GM23338 (cell line): ENCODE results near the gene DRGX. TPM values are rescaled to one million over a fixed set of nuclear protein-coding genes. Genes with fewer than 3 reads are reported as not detected.

Experiments used
- ATAC-seq: fragments of 200-7000 bp; cut with Tn5 transposase; 3 replicates; pipeline ENCODE4 v1.9.1; 2020
- DNase-seq: peaks from one replicate; pipeline ENCODE4 v3.0.0-alpha.2; 2015; ENCODE audit warnings: low spot score
- H2AFZ ChIP-seq: fragments of 200-600 bp; sonication (generic); 2 replicates; pipeline ENCODE4 v1.8.0; 2016; ENCODE audit warnings: antibody characterized with exemption, mild to moderate bottlenecking, moderate library complexity
- H3F3A ChIP-seq: fragments of 200-600 bp; sonication (generic); replicated peaks from 2 replicates; pipeline ENCODE4 v1.8.0; 2017; ENCODE audit warnings: antibody characterized with exemption, mixed run types, low read depth
- H3K27ac ChIP-seq: fragments of 200-600 bp; sonication (generic); 2 replicates; pipeline ENCODE4 v1.6.1; 2016; ENCODE audit warnings: low read depth
- H3K27me3 ChIP-seq: fragments of 200-600 bp; sonication (generic); 2 replicates; pipeline ENCODE4 v1.8.0; 2016; ENCODE audit warnings: mild to moderate bottlenecking, mixed run types, moderate library complexity; ENCODE audit not compliant: insufficient read depth
- H3K36me3 ChIP-seq: fragments of 200-600 bp; sonication (generic); 2 replicates; pipeline ENCODE4 v1.8.0; 2016; ENCODE audit warnings: mild to moderate bottlenecking; ENCODE audit not compliant: insufficient read depth
- H3K4me1 ChIP-seq: fragments of 200-600 bp; sonication (generic); 2 replicates; pipeline ENCODE4 v1.8.0; 2016; ENCODE audit warnings: mild to moderate bottlenecking, moderate library complexity; ENCODE audit not compliant: insufficient read depth
- H3K4me2 ChIP-seq: fragments of 200-600 bp; sonication (generic); 2 replicates; pipeline ENCODE4 v1.7.1; 2017; ENCODE audit warnings: mixed run types
- H3K4me3 ChIP-seq: fragments of 200-600 bp; sonication (generic); 2 replicates; pipeline ENCODE4 v1.6.1; 2016; ENCODE audit warnings: mixed run types
- H3K79me2 ChIP-seq: fragments of 200-600 bp; sonication (generic); replicated peaks from 2 replicates; pipeline ENCODE4 v1.8.0; 2017; ENCODE audit warnings: mild to moderate bottlenecking; ENCODE audit not compliant: insufficient read depth
- H3K9me2 ChIP-seq: fragments of 200-600 bp; sonication (generic); 2 replicates; pipeline ENCODE4 v1.8.0; 2017; ENCODE audit not compliant: insufficient read depth
- H4K20me1 ChIP-seq: fragments of 200-600 bp; sonication (generic); replicated peaks from 2 replicates; pipeline ENCODE4 v1.8.0; 2017; ENCODE audit warnings: mild to moderate bottlenecking; ENCODE audit not compliant: insufficient read depth
- H3K27ac Mint-ChIP-seq: 2 replicates; pipeline ENCODE4 v1.8.0; 2020; ENCODE audit warnings: inconsistent platforms, mild to moderate bottlenecking, moderate library complexity, mixed read lengths
- H3K27me3 Mint-ChIP-seq: 3 replicates; pipeline ENCODE4 v1.8.0; 2022; ENCODE audit warnings: low read depth, mild to moderate bottlenecking, moderate library complexity, mixed read lengths, inconsistent platforms; ENCODE audit not compliant: insufficient read depth, poor library complexity
- H3K36me3 Mint-ChIP-seq: 3 replicates; pipeline ENCODE4 v1.8.0; 2021; ENCODE audit warnings: low read depth, mild to moderate bottlenecking, inconsistent platforms, moderate library complexity, mixed read lengths
- H3K4me1 Mint-ChIP-seq: 3 replicates; pipeline ENCODE4 v1.8.0; 2020; ENCODE audit warnings: mild to moderate bottlenecking, inconsistent platforms, mixed read lengths
- H3K4me3 Mint-ChIP-seq: 3 replicates; pipeline ENCODE4 v1.8.0; 2021; ENCODE audit warnings: moderate library complexity, mild to moderate bottlenecking, inconsistent platforms, mixed read lengths
- H3K9me3 Mint-ChIP-seq: 3 replicates; pipeline ENCODE4 v1.8.0; 2020; ENCODE audit warnings: moderate library complexity, mild to moderate bottlenecking, inconsistent platforms, mixed read lengths
- CREB1 ChIP-seq: fragments of 250-450 bp; sonication (Bioruptor Pico); IDR thresholded peaks from 2 replicates; pipeline ENCODE4 v1.5.0; 2020; ENCODE audit warnings: low read depth, mild to moderate bottlenecking, moderate library complexity
- EZH2phosphoT487 ChIP-seq: fragments of 200-600 bp; sonication (generic); IDR thresholded peaks from one replicate; pipeline ENCODE4 v1.8.1; 2018; ENCODE audit warnings: antibody characterized with exemption; ENCODE audit not compliant: unreplicated experiment
- JUNB ChIP-seq: IDR thresholded peaks from one replicate; pipeline ENCODE4 v1.6.1; 2016; ENCODE audit warnings: antibody characterized with exemption; ENCODE audit not compliant: unreplicated experiment
- NANOG ChIP-seq: IDR thresholded peaks from 2 replicates; pipeline ENCODE4 v1.6.1; 2016; ENCODE audit warnings: antibody characterized with exemption, borderline replicate concordance
- ZNF331 ChIP-seq: fragments of 250-450 bp; sonication (Bioruptor Pico); IDR thresholded peaks from 2 replicates; pipeline ENCODE4 v1.5.0; 2020; ENCODE audit warnings: low read depth, mild to moderate bottlenecking, moderate library complexity
- polyA plus RNA-seq: library from polyadenylated mRNA; unstranded; fragments of >200 nt; fragmentation: Nextera tagmentation; extraction: Ambion mirVana; gene quantifications from 2 replicates; pipeline ENCODE4 v1.2.1, GENCODE V29; 2016
- total RNA-seq: library from RNA; depleted of rRNA; stranded (reverse); fragments of >200 nt; shearing (Covaris generic); gene quantifications from 2 replicates; pipeline ENCODE4 v1.2.3, GENCODE V29; 2014
- TF ChIP-seq, protein P1 (sequence below): IDR thresholded peaks from 2 replicates; pipeline ENCODE4 v1.6.1; 2016; ENCODE audit warnings: antibody characterized with exemption
- TF ChIP-seq, protein P2 (sequence below): fragments of 250-450 bp; sonication (Bioruptor Pico); IDR thresholded peaks from 2 replicates; pipeline ENCODE4 v1.5.0; 2020; ENCODE audit warnings: mild to moderate bottlenecking, moderate library complexity
- TF ChIP-seq, protein P3 (sequence below), 2 experiments: fragments of 200-600 bp in 1 of 2; sonication (generic) in 1 of 2; conservative IDR thresholded peaks; 2 replicates each; pipeline versions ENCODE4 v1.5.1 to v1.6.1; 2016 to 2017; ENCODE audit warnings: antibody characterized with exemption in 2 of 2, low read depth in 2 of 2, mild to moderate bottlenecking in 2 of 2, moderate library complexity in 1 of 2
- TF ChIP-seq, protein P4 (sequence below): IDR thresholded peaks from one replicate; pipeline ENCODE4 v1.6.1; 2018; ENCODE audit warnings: antibody characterized with exemption; ENCODE audit not compliant: unreplicated experiment

Gene DRGX
- total and polyA plus RNA-seq, 2 experiments from 2014 or later, result not detected

DNA sequence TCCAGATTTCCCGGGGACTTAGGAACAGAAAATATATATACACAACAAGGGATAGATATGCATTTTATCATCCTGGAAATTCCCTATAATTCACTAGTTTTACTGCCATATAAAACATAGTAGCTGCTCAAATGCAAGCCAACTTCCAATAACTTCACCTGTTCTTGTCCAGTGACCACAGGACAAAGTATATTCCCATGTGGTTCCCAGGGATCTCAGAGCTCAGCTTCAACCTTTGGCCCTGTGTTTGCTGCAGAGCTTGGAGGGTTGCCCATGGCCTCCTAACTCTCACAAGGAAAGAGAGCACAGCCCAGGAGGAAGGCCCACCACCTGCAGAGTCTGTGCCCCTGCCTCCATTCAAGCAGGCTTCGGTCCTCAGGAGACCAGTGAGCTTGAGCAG is 4.5 kb upstream of the DRGX start (continued):
- TF ChIP-seq, protein P1, sequence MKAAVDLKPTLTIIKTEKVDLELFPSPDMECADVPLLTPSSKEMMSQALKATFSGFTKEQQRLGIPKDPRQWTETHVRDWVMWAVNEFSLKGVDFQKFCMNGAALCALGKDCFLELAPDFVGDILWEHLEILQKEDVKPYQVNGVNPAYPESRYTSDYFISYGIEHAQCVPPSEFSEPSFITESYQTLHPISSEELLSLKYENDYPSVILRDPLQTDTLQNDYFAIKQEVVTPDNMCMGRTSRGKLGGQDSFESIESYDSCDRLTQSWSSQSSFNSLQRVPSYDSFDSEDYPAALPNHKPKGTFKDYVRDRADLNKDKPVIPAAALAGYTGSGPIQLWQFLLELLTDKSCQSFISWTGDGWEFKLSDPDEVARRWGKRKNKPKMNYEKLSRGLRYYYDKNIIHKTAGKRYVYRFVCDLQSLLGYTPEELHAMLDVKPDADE, result no peak

DNA sequence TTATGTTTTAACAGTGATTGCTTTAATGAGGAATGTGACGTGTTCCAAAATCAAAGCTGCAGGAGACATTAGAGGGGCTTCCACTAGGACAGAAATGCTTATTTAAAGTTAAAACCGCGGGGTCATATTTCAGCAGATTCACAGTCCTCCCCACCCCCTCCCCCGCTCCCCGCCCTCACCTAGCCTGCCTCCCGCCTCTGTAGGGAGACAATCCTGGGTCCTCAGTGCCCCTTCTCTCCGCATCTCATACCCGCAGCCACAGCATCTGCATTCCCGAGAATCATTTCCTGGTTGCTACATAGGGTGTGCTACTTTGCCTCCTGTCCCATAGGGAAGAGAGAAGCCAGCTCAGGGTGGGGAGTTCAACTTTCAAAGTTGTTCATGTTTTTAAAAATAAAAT is 3.1 kb upstream of the DRGX start:
- Mint-ChIP-seq H3K27ac (no peak overlapping the region), H3K27me3 (peaks cover 76% of the 10 kb centered on the region), H3K9me3 (no peaks in the 10 kb centered on the region), H3K4me1 (peaks cover 36% of the 10 kb centered on the region), H3K36me3 (no peaks in the 10 kb centered on the region), H3K4me3 (peak overlapping the region; percentile 75)
- H3K4me1 ChIP-seq, result peaks cover 31% of the 10 kb centered on the region
- ATAC-seq, result peak; percentile 6
- H4K20me1 ChIP-seq, result peaks cover 16% of the 10 kb centered on the region
- H3K36me3 ChIP-seq, result no peaks in the 10 kb centered on the region
- no peaks in the 10 kb centered on the region for H3K9me2 ChIP-seq
- no peak overlapping the region for H2AFZ ChIP-seq
- H3K27ac ChIP-seq, result no peak overlapping the region
- 0 out of 2 replicates have a peak, but pooled peaks cover 9% of the 10 kb centered on the region for H3F3A ChIP-seq
- H3K4me2 ChIP-seq, result peak overlapping the region; percentile 96
- H3K27me3 ChIP-seq, result peaks cover 96% of the 10 kb centered on the region
- H3K79me2 ChIP-seq, result no peaks in the 10 kb centered on the region
- H3K4me3 ChIP-seq, result peak overlapping the region; percentile 73
- TF ChIP-seq, protein P2, sequence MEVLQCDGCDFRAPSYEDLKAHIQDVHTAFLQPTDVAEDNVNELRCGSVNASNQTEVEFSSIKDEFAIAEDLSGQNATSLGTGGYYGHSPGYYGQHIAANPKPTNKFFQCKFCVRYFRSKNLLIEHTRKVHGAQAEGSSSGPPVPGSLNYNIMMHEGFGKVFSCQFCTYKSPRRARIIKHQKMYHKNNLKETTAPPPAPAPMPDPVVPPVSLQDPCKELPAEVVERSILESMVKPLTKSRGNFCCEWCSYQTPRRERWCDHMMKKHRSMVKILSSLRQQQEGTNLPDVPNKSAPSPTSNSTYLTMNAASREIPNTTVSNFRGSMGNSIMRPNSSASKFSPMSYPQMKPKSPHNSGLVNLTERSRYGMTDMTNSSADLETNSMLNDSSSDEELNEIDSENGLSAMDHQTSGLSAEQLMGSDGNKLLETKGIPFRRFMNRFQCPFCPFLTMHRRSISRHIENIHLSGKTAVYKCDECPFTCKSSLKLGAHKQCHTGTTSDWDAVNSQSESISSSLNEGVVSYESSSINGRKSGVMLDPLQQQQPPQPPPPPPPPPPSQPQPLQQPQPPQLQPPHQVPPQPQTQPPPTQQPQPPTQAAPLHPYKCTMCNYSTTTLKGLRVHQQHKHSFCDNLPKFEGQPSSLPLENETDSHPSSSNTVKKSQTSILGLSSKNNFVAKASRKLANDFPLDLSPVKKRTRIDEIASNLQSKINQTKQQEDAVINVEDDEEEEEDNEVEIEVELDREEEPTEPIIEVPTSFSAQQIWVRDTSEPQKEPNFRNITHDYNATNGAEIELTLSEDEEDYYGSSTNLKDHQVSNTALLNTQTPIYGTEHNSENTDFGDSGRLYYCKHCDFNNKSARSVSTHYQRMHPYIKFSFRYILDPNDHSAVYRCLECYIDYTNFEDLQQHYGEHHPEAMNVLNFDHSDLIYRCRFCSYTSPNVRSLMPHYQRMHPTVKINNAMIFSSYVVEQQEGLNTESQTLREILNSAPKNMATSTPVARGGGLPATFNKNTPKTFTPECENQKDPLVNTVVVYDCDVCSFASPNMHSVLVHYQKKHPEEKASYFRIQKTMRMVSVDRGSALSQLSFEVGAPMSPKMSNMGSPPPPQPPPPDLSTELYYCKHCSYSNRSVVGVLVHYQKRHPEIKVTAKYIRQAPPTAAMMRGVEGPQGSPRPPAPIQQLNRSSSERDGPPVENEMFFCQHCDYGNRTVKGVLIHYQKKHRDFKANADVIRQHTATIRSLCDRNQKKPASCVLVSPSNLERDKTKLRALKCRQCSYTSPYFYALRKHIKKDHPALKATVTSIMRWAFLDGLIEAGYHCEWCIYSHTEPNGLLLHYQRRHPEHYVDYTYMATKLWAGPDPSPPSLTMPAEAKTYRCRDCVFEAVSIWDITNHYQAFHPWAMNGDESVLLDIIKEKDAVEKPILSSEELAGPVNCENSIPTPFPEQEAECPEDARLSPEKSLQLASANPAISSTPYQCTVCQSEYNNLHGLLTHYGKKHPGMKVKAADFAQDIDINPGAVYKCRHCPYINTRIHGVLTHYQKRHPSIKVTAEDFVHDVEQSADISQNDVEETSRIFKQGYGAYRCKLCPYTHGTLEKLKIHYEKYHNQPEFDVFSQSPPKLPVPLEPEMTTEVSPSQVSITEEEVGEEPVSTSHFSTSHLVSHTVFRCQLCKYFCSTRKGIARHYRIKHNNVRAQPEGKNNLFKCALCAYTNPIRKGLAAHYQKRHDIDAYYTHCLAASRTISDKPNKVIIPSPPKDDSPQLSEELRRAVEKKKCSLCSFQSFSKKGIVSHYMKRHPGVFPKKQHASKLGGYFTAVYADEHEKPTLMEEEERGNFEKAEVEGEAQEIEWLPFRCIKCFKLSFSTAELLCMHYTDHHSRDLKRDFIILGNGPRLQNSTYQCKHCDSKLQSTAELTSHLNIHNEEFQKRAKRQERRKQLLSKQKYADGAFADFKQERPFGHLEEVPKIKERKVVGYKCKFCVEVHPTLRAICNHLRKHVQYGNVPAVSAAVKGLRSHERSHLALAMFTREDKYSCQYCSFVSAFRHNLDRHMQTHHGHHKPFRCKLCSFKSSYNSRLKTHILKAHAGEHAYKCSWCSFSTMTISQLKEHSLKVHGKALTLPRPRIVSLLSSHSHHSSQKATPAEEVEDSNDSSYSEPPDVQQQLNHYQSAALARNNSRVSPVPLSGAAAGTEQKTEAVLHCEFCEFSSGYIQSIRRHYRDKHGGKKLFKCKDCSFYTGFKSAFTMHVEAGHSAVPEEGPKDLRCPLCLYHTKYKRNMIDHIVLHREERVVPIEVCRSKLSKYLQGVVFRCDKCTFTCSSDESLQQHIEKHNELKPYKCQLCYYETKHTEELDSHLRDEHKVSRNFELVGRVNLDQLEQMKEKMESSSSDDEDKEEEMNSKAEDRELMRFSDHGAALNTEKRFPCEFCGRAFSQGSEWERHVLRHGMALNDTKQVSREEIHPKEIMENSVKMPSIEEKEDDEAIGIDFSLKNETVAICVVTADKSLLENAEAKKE, result no peak
- TF ChIP-seq EZH2phosphoT487 (no peak), NANOG (no peak), CREB1 (CRISPR knock-in tag) (no peak), JUNB (no peak), ZNF331 (CRISPR knock-in tag) (no peak)
- TF ChIP-seq, protein P3, sequence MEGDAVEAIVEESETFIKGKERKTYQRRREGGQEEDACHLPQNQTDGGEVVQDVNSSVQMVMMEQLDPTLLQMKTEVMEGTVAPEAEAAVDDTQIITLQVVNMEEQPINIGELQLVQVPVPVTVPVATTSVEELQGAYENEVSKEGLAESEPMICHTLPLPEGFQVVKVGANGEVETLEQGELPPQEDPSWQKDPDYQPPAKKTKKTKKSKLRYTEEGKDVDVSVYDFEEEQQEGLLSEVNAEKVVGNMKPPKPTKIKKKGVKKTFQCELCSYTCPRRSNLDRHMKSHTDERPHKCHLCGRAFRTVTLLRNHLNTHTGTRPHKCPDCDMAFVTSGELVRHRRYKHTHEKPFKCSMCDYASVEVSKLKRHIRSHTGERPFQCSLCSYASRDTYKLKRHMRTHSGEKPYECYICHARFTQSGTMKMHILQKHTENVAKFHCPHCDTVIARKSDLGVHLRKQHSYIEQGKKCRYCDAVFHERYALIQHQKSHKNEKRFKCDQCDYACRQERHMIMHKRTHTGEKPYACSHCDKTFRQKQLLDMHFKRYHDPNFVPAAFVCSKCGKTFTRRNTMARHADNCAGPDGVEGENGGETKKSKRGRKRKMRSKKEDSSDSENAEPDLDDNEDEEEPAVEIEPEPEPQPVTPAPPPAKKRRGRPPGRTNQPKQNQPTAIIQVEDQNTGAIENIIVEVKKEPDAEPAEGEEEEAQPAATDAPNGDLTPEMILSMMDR (conservative IDR thresholded peaks at IDR 0.05; ENCODE audit: low read depth in 2 of 2), result no peak
- TF ChIP-seq, protein P4, sequence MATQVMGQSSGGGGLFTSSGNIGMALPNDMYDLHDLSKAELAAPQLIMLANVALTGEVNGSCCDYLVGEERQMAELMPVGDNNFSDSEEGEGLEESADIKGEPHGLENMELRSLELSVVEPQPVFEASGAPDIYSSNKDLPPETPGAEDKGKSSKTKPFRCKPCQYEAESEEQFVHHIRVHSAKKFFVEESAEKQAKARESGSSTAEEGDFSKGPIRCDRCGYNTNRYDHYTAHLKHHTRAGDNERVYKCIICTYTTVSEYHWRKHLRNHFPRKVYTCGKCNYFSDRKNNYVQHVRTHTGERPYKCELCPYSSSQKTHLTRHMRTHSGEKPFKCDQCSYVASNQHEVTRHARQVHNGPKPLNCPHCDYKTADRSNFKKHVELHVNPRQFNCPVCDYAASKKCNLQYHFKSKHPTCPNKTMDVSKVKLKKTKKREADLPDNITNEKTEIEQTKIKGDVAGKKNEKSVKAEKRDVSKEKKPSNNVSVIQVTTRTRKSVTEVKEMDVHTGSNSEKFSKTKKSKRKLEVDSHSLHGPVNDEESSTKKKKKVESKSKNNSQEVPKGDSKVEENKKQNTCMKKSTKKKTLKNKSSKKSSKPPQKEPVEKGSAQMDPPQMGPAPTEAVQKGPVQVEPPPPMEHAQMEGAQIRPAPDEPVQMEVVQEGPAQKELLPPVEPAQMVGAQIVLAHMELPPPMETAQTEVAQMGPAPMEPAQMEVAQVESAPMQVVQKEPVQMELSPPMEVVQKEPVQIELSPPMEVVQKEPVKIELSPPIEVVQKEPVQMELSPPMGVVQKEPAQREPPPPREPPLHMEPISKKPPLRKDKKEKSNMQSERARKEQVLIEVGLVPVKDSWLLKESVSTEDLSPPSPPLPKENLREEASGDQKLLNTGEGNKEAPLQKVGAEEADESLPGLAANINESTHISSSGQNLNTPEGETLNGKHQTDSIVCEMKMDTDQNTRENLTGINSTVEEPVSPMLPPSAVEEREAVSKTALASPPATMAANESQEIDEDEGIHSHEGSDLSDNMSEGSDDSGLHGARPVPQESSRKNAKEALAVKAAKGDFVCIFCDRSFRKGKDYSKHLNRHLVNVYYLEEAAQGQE, result no peak
- TF ChIP-seq, protein P1, result no peak
- DNase-seq, result peak; percentile 57
